Measurements from ENCODE around the gene GPX4.

GPX4 gene

GRCh38 chr19:1141944-1142343 lies 38.1 kb downstream of the GPX4 start:
- no peak for TF ChIP-seq CTCF (IDR thresholded peaks at IDR 0.05; ENCODE audit: insufficient read depth, missing control alignments)
- DNase-seq (ENCODE audit: insufficient read length, low spot score) (no peak), FAIRE-seq (no peak)

GRCh38 chr19:1143828-1144399 lies 40.1 kb downstream of the GPX4 start:
- FAIRE-seq, result no peak
- TF ChIP-seq CTCF (IDR thresholded peaks at IDR 0.05; ENCODE audit: insufficient read depth, missing control alignments), result no peak

GRCh38 chr19:1144741-1145140 lies 40.9 kb downstream of the GPX4 start:
- FAIRE-seq (no peak), DNase-seq (ENCODE audit: insufficient read length, low spot score) (no peak)
- TF ChIP-seq CTCF (IDR thresholded peaks at IDR 0.05; ENCODE audit: insufficient read depth, missing control alignments), result no peak

More at GRCh38 chr19:1143828-1144399, 40.1 kb downstream of the GPX4 start:
- no peak for DNase-seq (ENCODE audit: insufficient read length, low spot score)

GRCh38 chr19:1145635-1146411 lies 42.0 kb downstream of the GPX4 start:
- DNase-seq (ENCODE audit: insufficient read length, low spot score), result no peak
- no peak for TF ChIP-seq CTCF (IDR thresholded peaks at IDR 0.05; ENCODE audit: insufficient read depth, missing control alignments)
- FAIRE-seq, result no peak

- no peak for FAIRE-seq
- no peak for DNase-seq (ENCODE audit: insufficient read length, low spot score)
- no peak for TF ChIP-seq CTCF (IDR thresholded peaks at IDR 0.05; ENCODE audit: insufficient read depth, missing control alignments)
These were observed 42.6 kb downstream of the GPX4 start for GRCh38 chr19:1146412-1146699.

GRCh38 chr19:1146858-1147780 lies 43.3 kb downstream of the GPX4 start:
- no peak for FAIRE-seq
- DNase-seq (ENCODE audit: insufficient read length, low spot score), result no peak
- no peak for TF ChIP-seq CTCF (IDR thresholded peaks at IDR 0.05; ENCODE audit: insufficient read depth, missing control alignments)
